Trophoblast cell (in vitro differentiated cells and primary cell): ENCODE measurements around the gene LRRC71.

Source experiments
- DNase-seq, 2 donors: peaks; one replicate each; pipeline ENCODE4 v3.0.0-alpha.2; 2016
- H2AFZ ChIP-seq: 2 replicates; pipeline ENCODE4 v1.6.1; 2013; ENCODE audit warnings: low read length, moderate library complexity, mild to moderate bottlenecking; ENCODE audit not compliant: insufficient read depth, poor library complexity
- H2AK5ac ChIP-seq: 2 replicates; pipeline ENCODE4 v1.6.1; 2013; ENCODE audit warnings: mild to moderate bottlenecking, low read length
- H2BK120ac ChIP-seq: 2 replicates; pipeline ENCODE4 v1.6.1; 2013; ENCODE audit warnings: low read length, mild to moderate bottlenecking, moderate library complexity; ENCODE audit not compliant: insufficient read depth, poor library complexity
- H2BK12ac ChIP-seq: 2 replicates; pipeline ENCODE4 v1.6.1; 2013; ENCODE audit warnings: mild to moderate bottlenecking, low read length, moderate library complexity
- H2BK5ac ChIP-seq: 2 replicates; pipeline ENCODE4 v1.6.1; 2013; ENCODE audit warnings: low read length, low read depth, moderate library complexity, mild to moderate bottlenecking; ENCODE audit not compliant: poor library complexity
- H3K14ac ChIP-seq: 2 replicates; pipeline ENCODE4 v1.6.1; 2013; ENCODE audit warnings: mild to moderate bottlenecking, low read length
- H3K18ac ChIP-seq: 2 replicates; pipeline ENCODE4 v1.6.1; 2013; ENCODE audit warnings: mild to moderate bottlenecking, low read length
- H3K23ac ChIP-seq: 2 replicates; pipeline ENCODE4 v1.6.1; 2013; ENCODE audit warnings: low read length
- H3K27ac ChIP-seq: 2 replicates; pipeline ENCODE4 v1.5.1; 2013; ENCODE audit warnings: low read depth, mild to moderate bottlenecking, inconsistent platforms, low read length, moderate library complexity
- H3K27me3 ChIP-seq: 2 replicates; pipeline ENCODE4 v1.6.1; 2013; ENCODE audit warnings: inconsistent platforms, mild to moderate bottlenecking, low read length, moderate library complexity; ENCODE audit not compliant: insufficient read depth
- H3K36me3 ChIP-seq, 2 experiments: 1 replicate in 1 of 2; 2 replicates in 1 of 2; pipeline ENCODE4 v1.6.1; 2013; ENCODE audit warnings: low read length in 2 of 2, mild to moderate bottlenecking in 2 of 2, moderate library complexity in 1 of 2; ENCODE audit not compliant: insufficient read depth in 2 of 2, control insufficient read depth in 1 of 2
- H3K4ac ChIP-seq: 2 replicates; pipeline ENCODE4 v1.6.1; 2013; ENCODE audit warnings: low read depth, mild to moderate bottlenecking, low read length, moderate library complexity
- H3K4me1 ChIP-seq, 2 experiments: 1 replicate in 1 of 2; 2 replicates in 1 of 2; pipeline ENCODE4 v1.6.1; 2013; ENCODE audit warnings: low read length in 2 of 2, mild to moderate bottlenecking in 2 of 2, moderate library complexity in 1 of 2; ENCODE audit not compliant: insufficient read depth in 2 of 2, control insufficient read depth in 1 of 2
- H3K4me2 ChIP-seq: 2 replicates; pipeline ENCODE4 v1.6.1; 2013; ENCODE audit warnings: inconsistent platforms, mild to moderate bottlenecking, low read length, moderate library complexity
- H3K4me3 ChIP-seq: 2 replicates; pipeline ENCODE4 v1.5.1; 2013; ENCODE audit warnings: mild to moderate bottlenecking, low read depth, low read length, inconsistent platforms
- H3K79me1 ChIP-seq: one replicate; pipeline ENCODE4 v1.6.1; 2013; ENCODE audit warnings: low read length
- H3K79me2 ChIP-seq: 2 replicates; pipeline ENCODE4 v1.6.1; 2013; ENCODE audit warnings: low read length, mild to moderate bottlenecking; ENCODE audit not compliant: control insufficient read depth, insufficient read depth, poor library complexity
- H3K9ac ChIP-seq: 2 replicates; pipeline ENCODE4 v1.6.1; 2013; ENCODE audit warnings: mild to moderate bottlenecking, low read length
- H3K9me3 ChIP-seq: 2 replicates; pipeline ENCODE4 v1.6.1; 2013; ENCODE audit warnings: low read depth, mild to moderate bottlenecking, control low read depth, inconsistent platforms, low read length; ENCODE audit not compliant: insufficient read depth
- H4K12ac ChIP-seq: 2 replicates; pipeline ENCODE4 v1.6.1; 2013; ENCODE audit warnings: low read depth, mild to moderate bottlenecking, low read length, moderate library complexity
- H4K8ac ChIP-seq: 2 replicates; pipeline ENCODE4 v1.6.1; 2013; ENCODE audit warnings: low read depth, mild to moderate bottlenecking, low read length, moderate library complexity
- H4K91ac ChIP-seq: one replicate; pipeline ENCODE4 v1.6.1; 2013; ENCODE audit warnings: low read depth, mild to moderate bottlenecking, low read length, moderate library complexity
- WGBS: extraction: QIAGEN DNeasy Blood & Tissue Kit; methylation state at CpG from one replicate; pipeline ENCODE4 v1.1.7; 2013; ENCODE audit warnings: missing lambda C conversion rate; ENCODE audit not compliant: insufficient read length, insufficient coverage; ENCODE audit errors: extremely low coverage; 5-methylcytosine and 5-hydroxymethylcytosine counted together

Gene LRRC71

GRCh38 chr1:156939786-156940334 is 19.4 kb downstream of the LRRC71 start:
- no peak overlapping the region for H3K14ac ChIP-seq
- no peak overlapping the region for H2BK120ac ChIP-seq
- no peak for DNase-seq
- no peaks in the 10 kb centered on the region for H3K79me2 ChIP-seq
- H3K9me3 ChIP-seq: no peaks in the 10 kb centered on the region
- no peaks in the 10 kb centered on the region for H3K27me3 ChIP-seq
- H2AK5ac ChIP-seq: no peak overlapping the region
- no peak overlapping the region for H2BK12ac ChIP-seq
- H4K91ac ChIP-seq: no peak overlapping the region
- H3K4me2 ChIP-seq: no peak overlapping the region
- no peak overlapping the region for H3K4ac ChIP-seq
- H3K36me3 ChIP-seq: peaks cover 66 to 88% of the 10 kb centered on the region in 2 experiments
- no peak overlapping the region for H3K18ac ChIP-seq
- H3K79me1 ChIP-seq: no peaks in the 10 kb centered on the region
- no peak overlapping the region for H3K27ac ChIP-seq
- no peak overlapping the region for H2BK5ac ChIP-seq
- H3K9ac ChIP-seq: no peak overlapping the region
- H3K23ac ChIP-seq: no peak overlapping the region
- whole genome bisulfite sequencing: no CpG with 5 or more reads among the region's 13 CpGs
- H4K8ac ChIP-seq: no peak overlapping the region
- no peaks in the 10 kb centered on the region for H3K4me1 ChIP-seq
- H3K4me3 ChIP-seq: no peak overlapping the region
- H2AFZ ChIP-seq: no peak overlapping the region
- no peak overlapping the region for H4K12ac ChIP-seq

GRCh38 chr1:156941675-156942074 is 21.2 kb downstream of the LRRC71 start:
- Histone ChIP-seq H4K91ac (no peak overlapping the region), H3K4me1 (no peaks in the 10 kb centered on the region), H2BK12ac (no peak overlapping the region), H3K23ac (no peak overlapping the region), H3K79me1 (no peaks in the 10 kb centered on the region), H3K4me3 (no peak overlapping the region), H3K4me2 (no peak overlapping the region), H3K27me3 (no peaks in the 10 kb centered on the region), H4K8ac (no peak overlapping the region), H2AFZ (no peak overlapping the region), H3K79me2 (no peaks in the 10 kb centered on the region), H3K9ac (no peak overlapping the region), H3K14ac (no peak overlapping the region), H3K4ac (no peak overlapping the region), H2BK120ac (no peak overlapping the region), H4K12ac (no peak overlapping the region), H3K36me3 (peaks cover 72 to 94% of the 10 kb centered on the region in 2 experiments), H2BK5ac (no peak overlapping the region), H3K18ac (no peak overlapping the region), H3K9me3 (no peaks in the 10 kb centered on the region), H3K27ac (no peak overlapping the region), H2AK5ac (no peak overlapping the region)
- no peak for DNase-seq
- no CpG with 5 or more reads among the region's 10 CpGs for WGBS

- no peaks in the 10 kb centered on the region for H3K79me1 ChIP-seq
- H3K18ac ChIP-seq: no peak overlapping the region
- H2AFZ ChIP-seq: no peak overlapping the region
- no CpG with 5 or more reads among the region's 3 CpGs for WGBS
- H2AK5ac ChIP-seq: no peak overlapping the region
- H2BK5ac ChIP-seq: no peak overlapping the region
- H4K12ac ChIP-seq: no peak overlapping the region
- H3K9me3 ChIP-seq: no peaks in the 10 kb centered on the region
- no peak for DNase-seq
- no peak overlapping the region for H2BK12ac ChIP-seq
- no peak overlapping the region for H3K23ac ChIP-seq
- peaks cover 72 to 94% of the 10 kb centered on the region in 2 experiments for H3K36me3 ChIP-seq
- no peak overlapping the region for H4K8ac ChIP-seq
- H3K79me2 ChIP-seq: no peaks in the 10 kb centered on the region
- no peak overlapping the region for H3K4me3 ChIP-seq
- no peak overlapping the region for H3K4me2 ChIP-seq
- H2BK120ac ChIP-seq: no peak overlapping the region
- H3K27me3 ChIP-seq: no peaks in the 10 kb centered on the region
- no peak overlapping the region for H3K9ac ChIP-seq
- no peak overlapping the region for H3K4ac ChIP-seq
- no peak overlapping the region for H3K14ac ChIP-seq
- H3K4me1 ChIP-seq: no peaks in the 10 kb centered on the region
- no peak overlapping the region for H4K91ac ChIP-seq
- H3K27ac ChIP-seq: no peak overlapping the region
Observed at GRCh38 chr1:156942176-156942575, 21.7 kb downstream of the LRRC71 start.

GRCh38 chr1:156942576-156942975 is 22.1 kb downstream of the LRRC71 start:
- H2BK12ac ChIP-seq: no peak overlapping the region
- DNase-seq: no peak
- no peak overlapping the region for H3K14ac ChIP-seq
- no peak overlapping the region for H4K8ac ChIP-seq
- H3K79me1 ChIP-seq: no peaks in the 10 kb centered on the region
- no peak overlapping the region for H4K12ac ChIP-seq
- no peak overlapping the region for H2AK5ac ChIP-seq
- H2AFZ ChIP-seq: no peak overlapping the region
- no peak overlapping the region for H3K9ac ChIP-seq
- no peak overlapping the region for H2BK5ac ChIP-seq
- no peaks in the 10 kb centered on the region for H3K9me3 ChIP-seq
- H3K23ac ChIP-seq: no peak overlapping the region
- no peak overlapping the region for H2BK120ac ChIP-seq
- H3K18ac ChIP-seq: no peak overlapping the region
- H3K27me3 ChIP-seq: no peaks in the 10 kb centered on the region
- no peak overlapping the region for H3K4ac ChIP-seq
- H3K4me2 ChIP-seq: no peak overlapping the region
- no CpG with 5 or more reads among the region's 7 CpGs for WGBS
- peaks cover 72 to 93% of the 10 kb centered on the region in 2 experiments for H3K36me3 ChIP-seq
- H4K91ac ChIP-seq: no peak overlapping the region
- no peak overlapping the region for H3K4me3 ChIP-seq
- no peak overlapping the region for H3K27ac ChIP-seq
- H3K4me1 ChIP-seq: no peaks in the 10 kb centered on the region
- H3K79me2 ChIP-seq: no peaks in the 10 kb centered on the region
